Posterior cingulate gyrus (tissue), 11 donors: Measurements from ENCODE around the gene BAD.

Experiments
- DNase-seq, 10 donors: peaks; one replicate each; pipeline versions ENCODE4 v3.0.0 to v3.0.0-alpha.2; 2020 to 2021; ENCODE audit warnings: mixed read lengths in 3 of 10
- intact Hi-C: fragments of 100-400 bp; cut with DNase I; formaldehyde crosslinking; loops from one replicate; pipeline ENCODE4 v1.15.1; 2023

BAD gene

GRCh38 chr11:64224151-64224890 lies 60.1 kb downstream of the BAD start:
- intact Hi-C loops, result no loop called here
- DNase-seq, result no peak

- DNase-seq, result no peak
- intact Hi-C loops, result no loop called here
Measured at GRCh38 chr11:64223001-64223651, 61.3 kb downstream of the BAD start.

- no peak for DNase-seq
- intact Hi-C loops, result no loop called here
Measured at GRCh38 chr11:64222651-64223000, 61.8 kb downstream of the BAD start.

GRCh38 chr11:64220798-64221197 lies 63.7 kb downstream of the BAD start:
- no peak for DNase-seq
- intact Hi-C loops, result no loop called here

- DNase-seq, result no peak
- intact Hi-C loops, result no loop called here
Measured at GRCh38 chr11:64220271-64220670, 64.2 kb downstream of the BAD start.
